ENCODE measurements around the gene PLEK.

DNA sequence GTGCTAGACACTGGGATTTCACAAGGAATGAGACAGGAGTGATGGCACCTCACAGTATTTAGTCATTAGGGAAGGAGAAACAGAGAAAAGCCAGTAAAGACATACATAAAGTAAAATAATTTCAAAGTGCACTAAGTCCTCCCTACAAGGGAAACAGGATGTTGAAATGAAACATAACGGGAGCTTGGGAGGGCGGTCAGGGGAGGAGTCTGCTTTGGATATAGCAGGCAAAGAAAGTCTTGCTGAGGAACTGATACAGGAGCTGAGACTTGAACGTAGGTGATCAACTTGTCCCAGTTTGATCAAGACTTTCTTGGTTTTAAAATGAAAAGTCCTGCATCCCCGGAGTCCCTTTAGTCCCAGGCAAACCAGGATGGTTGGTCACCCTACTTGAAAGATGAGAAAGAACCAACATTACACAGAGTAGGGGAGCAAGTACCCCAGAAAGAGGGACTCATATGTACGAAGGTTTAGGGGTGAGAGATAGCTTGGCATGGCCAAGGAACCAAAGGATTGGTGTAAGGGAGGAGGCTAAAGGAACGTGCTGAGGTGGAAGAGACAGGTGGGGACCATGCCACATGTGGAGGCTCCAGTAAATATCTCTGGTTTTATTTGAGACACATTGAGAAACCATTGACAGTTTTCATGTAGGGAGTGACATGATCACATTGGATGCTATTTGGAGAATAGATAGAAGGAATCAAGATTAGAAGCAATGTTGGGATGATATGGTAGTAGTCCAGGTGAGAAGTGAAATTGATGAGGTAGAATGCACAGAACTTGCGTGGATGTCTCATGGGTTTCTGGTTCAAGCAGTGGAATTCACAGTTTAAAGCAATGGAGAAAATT lies 73.6 kb downstream of the PLEK start:
- TF ChIP-seq POLR2A (IDR thresholded peaks at IDR 0.05) (no peak), CTCF (IDR thresholded peaks at IDR 0.05) (no peak)

All from right lobe of liver (tissue), 4 donors.